Skin epidermis (tissue), 12 donors: ENCODE results near the gene TOMM20.
"Not testable (repeated sequence)": the region's sequence is repeated elsewhere in the genome, so short reads cannot be mapped to it uniquely, and the experiment has no call there.

ENCODE experiments used
- H3K27ac ChIP-seq, 21 experiments: fragments of 200-600 bp; sonication (generic) in 11 of 21; one replicate each; pipeline ENCODE4 v1.5.0; 2020; ENCODE audit warnings: mild to moderate bottlenecking in 3 of 21, inconsistent platforms in 2 of 21, moderate library complexity in 2 of 21
- H3K4me3 ChIP-seq, 7 experiments: fragments of 200-600 bp; sonication (generic) in 2 of 7; one replicate each; pipeline ENCODE4 v1.5.0; 2020; ENCODE audit warnings: inconsistent platforms in 2 of 7, mild to moderate bottlenecking in 2 of 7, moderate library complexity in 1 of 7

The TOMM20 gene

DNA sequence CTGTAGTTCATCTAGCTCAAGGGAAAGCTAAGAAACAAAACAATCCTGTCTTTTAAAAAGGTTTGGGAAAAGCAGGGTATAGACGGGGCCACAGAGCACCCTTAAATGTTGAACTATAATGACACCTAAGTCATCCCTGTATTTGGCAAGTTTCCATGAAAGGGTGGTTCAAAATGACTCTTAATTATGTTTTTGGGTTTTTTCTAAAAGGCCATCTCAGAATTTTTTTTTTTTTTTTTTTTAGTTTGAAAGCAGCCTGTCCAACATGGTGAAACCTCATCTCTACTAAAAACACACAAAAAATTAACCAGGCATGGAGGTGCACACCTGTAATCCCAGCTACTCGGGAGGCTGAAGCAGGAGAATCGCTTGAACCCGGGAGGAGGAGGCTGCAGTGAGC is 22.2 kb downstream of the TOMM20 start:
- no peak overlapping the region for H3K27ac ChIP-seq
- H3K4me3 ChIP-seq: no peak overlapping the region

- Histone ChIP-seq H3K27ac (peak overlapping the region in 3 of 21 experiments; percentile 14 to 42 (median 16)), H3K4me3 (no peak overlapping the region)
Measured at GRCh38 chr1:235105051-235106043, 23.3 kb downstream of the TOMM20 start.

DNA sequence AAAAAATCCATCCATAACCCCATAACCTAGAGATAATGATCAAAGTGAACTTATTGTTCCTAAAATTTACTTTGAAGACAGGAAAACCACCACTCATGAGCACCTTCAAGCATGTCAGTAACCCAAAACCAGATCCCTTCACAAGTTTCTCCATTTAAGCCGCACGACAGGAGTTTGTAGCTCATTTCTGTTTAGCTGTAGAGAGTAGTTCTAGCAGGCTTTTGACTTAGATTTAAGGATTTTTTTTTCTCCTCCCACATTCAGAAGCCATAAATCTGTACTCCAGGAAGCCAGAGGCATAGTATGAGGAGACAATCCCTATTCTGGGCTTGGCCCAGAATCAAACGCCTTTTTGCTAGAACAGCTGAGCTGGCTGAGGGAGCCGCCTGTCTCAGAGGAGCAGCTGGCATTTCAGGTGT is 25.6 kb downstream of the TOMM20 start:
- Histone ChIP-seq H3K27ac (peak overlapping the region in 1 of 21 experiments; percentile 47), H3K4me3 (no peak overlapping the region)

DNA sequence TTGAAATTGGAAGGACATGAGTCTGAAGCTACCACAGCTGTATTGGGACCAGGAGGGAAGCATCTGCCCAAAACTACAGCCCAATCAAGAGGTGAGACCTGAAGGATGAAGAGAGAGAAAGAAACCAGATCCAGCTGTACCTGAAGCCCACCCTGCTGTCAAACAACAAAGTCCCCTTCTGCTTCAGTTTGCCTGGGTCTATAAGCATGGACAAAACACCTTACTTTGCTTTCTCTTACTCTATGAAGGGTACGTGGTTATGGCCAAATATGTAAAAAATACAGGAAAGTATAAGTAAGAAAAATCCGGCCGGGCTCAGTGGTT is 26.4 kb downstream of the TOMM20 start:
- Histone ChIP-seq H3K27ac (no peak overlapping the region), H3K4me3 (no peak overlapping the region)

DNA sequence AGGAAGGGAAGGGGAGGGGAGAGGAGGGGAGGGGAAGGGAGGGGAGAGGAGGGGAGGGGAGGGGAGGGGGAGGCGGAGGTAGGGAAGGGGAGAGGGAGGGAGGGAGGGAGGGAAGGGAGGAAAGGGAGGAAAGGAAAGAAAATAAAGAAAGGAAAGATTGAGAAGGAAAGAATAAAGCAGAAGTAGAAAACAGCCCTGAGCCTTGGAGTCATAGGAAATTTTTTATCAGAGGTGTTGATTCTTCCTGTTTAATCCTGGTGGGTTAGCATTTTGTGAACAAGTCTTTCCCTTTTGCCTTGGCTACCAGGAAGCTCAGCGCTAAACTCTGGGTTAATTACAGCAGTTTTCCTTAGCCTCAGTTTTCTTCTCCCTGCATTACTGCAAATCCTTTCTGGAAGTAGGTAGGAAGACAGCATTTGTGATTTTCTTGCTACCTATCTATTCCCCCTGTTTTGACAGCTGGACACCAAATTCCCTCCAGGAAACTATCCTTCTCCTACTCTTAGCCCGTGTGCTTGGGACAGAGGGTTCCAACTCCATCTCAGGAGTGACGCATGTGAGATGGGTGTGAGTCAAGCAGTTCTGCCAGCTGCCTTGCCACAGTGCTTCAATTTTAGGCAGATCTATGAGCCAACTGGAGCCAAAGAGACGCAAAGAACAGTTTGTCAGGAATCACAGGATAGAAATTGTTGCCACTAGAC is 26.9 kb downstream of the TOMM20 start:
- no peak overlapping the region for H3K27ac ChIP-seq
- no peak overlapping the region for H3K4me3 ChIP-seq

GRCh38 chr1:235100194-235100772 is 28.4 kb downstream of the TOMM20 start:
- H3K4me3 ChIP-seq: no peak overlapping the region
- peak overlapping the region in 1 of 21 experiments; percentile 18 for H3K27ac ChIP-seq

DNA sequence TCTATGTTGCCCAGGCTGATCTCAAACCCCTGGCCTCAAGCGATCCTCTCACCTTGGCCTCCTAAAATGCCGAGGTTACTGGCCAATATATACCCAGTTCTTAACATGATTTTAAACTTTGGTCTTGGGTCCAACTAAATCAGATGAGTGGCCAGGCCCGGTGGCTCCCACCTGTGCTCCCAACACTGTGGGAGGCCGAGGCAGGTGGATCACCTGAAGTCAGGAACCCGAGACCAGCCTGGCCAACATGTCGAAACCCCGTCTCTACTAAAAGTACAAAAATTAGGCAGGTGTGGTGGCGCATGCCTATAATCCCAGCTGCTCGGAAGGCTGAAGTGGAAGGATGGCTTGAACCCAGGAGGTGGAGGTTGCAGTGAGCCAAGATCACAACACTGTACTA is 29.6 kb downstream of the TOMM20 start:
- H3K4me3 ChIP-seq: no peak overlapping the region
- no peak overlapping the region for H3K27ac ChIP-seq

DNA sequence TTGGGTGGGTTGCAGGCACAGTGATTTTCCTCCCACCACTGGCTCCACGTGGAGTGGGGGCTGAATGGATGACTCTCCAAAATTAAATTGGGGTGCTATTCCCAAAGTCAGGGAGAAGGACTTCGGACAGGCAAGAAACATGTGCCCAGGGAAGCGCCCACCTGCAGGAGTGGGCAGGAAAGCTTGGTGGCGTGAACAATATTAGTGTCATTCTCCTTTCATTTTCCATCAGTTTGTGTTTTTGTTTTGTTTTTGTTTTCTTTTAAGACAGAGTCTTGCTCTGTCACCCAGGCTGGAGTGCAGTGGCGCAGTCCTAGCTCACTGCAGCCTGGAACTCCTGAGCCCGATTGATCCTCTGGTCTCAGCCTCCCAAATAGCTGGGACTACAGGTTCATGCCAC is 30.1 kb downstream of the TOMM20 start:
- Histone ChIP-seq H3K27ac (no peak overlapping the region), H3K4me3 (no peak overlapping the region)

DNA sequence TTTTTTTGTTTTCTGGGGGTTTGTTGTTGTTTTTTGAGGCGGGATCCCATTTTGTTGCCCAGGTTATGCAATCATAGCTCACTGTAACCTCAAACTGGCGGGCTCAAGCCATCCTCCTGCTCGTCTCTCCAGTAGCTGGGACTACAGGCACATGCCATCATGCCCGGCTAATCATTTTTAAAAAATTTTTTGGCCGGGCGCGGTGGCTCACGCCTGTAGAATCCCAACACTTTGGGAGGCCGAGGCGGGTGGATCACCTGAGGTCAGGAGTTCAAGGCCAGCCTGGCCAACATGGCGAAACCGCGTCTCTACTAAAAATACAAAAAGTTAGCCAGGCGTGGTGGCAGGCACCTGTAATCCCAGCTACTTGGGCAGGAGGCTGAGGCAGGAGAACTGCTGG is 31.1 kb downstream of the TOMM20 start:
- H3K4me3 ChIP-seq, H3K27ac ChIP-seq: not testable (repeated sequence)

DNA sequence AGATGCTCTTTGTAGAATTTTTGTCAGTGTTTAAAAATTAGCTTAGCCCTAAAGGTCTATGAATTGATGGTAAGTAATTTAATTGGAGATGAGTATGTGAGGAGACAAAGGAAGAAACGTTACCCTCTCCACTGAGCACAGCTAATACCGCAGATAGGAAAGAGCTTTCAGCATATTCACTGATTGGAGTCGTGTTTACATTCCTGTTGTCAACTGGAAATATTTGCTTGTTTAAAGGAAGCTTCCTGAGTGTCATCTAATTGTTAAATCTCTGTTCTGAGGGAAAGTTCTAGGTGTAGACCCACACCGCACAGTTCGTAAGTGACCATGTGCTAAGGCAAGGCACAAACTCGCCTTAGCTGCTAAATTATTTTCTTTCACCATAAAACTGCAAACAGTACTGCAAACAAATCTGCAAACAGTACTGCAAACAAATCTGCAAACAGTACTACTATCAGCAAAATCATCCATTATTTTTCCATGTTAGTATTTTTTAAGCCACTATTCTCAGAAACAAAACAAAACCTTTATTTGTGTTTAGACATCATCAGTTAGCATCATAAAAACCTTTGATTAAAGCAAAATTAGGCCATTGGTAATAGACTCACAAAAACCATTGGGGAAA is 32.6 kb downstream of the TOMM20 start:
- H3K27ac ChIP-seq: no peak overlapping the region

DNA sequence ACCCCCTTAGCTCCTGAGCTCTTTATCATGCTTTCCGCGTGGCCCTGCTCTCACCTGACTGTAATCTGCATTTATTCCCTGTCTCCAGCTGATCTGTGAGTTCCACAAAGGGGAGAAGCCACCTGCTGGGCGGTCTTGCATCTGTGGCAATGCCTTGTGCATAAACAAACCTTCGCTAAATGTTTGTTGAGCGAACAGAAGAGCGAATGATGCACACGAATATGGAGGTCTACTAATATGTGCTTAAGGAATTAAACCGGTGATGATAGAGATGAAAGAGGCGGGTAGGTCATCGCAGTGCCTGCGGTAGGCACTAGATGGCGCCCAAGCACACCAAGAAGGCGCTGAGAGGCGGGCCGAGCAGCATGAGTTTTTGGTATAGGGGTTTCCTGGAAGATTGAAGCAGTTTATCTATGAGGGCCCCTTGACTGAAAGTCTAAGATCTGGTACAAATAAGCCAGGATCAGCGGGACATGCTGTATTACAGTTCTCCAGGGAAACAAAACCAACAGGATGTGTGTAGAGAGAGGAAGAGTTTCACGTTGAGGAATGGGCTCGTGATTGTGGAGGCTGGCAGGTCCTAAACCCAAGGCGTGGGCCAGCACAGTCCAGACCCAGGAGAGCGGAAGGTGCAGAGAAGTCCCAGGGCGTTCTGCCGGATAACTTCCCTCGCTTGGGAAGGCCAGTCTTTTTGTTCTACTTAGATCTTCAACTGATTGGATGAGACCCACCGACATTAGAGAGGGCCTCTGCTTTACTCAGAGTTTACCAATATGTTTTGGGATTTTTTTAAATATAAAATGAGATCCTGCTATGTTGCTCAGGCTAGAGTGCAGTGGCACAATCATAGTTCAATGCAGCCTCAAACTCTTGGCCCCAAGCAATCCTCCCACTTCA is 34.7 kb downstream of the TOMM20 start:
- H3K27ac ChIP-seq: no peak overlapping the region
- no peak overlapping the region for H3K4me3 ChIP-seq

More for the DNA sequence above, 32.6 kb downstream of the TOMM20 start:
- no peak overlapping the region for H3K4me3 ChIP-seq

- no peak overlapping the region for H3K4me3 ChIP-seq
Measured at GRCh38 chr1:235093013-235093695, 35.5 kb downstream of the TOMM20 start.

DNA sequence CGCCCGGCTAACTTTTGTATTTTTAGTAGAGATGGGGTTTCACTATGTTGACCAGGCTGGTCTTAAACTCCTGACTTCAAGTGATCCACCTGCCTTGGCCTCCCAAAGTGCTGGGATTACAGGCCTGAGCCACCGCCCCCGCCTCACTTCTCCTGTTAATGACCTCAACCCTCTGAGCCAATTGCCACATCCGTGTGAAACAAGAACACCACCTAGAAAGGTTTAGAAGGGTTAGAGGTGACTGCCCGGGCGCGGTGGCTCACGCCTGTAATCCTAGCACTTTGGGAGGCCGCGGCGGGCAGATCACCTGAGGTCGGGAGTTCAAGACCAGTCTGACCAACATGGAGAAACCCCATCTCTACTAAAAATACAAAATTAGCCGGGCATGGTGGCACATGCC is 36.2 kb downstream of the TOMM20 start:
- not testable (repeated sequence) for H3K27ac ChIP-seq, H3K4me3 ChIP-seq

More at GRCh38 chr1:235093013-235093695, 35.5 kb downstream of the TOMM20 start:
- no peak overlapping the region for H3K27ac ChIP-seq

- H3K4me3 ChIP-seq, H3K27ac ChIP-seq: not testable (repeated sequence)
Measured at GRCh38 chr1:235092045-235092406, 36.6 kb downstream of the TOMM20 start.

- H3K4me3 ChIP-seq: not testable (repeated sequence)
- H3K27ac ChIP-seq: peak overlapping the region in 2 of 21 experiments; percentile 2 to 58
Measured at GRCh38 chr1:235091319-235092044, 37.2 kb downstream of the TOMM20 start.

- H3K4me3 ChIP-seq: no peak overlapping the region
- peak overlapping the region in 4 of 21 experiments; percentile 2 to 58 (median 24) for H3K27ac ChIP-seq
Measured at GRCh38 chr1:235090406-235091069, 38.1 kb downstream of the TOMM20 start.

- Histone ChIP-seq H3K27ac (no peak overlapping the region), H3K4me3 (no peak overlapping the region)
Measured at GRCh38 chr1:235088907-235089306, 39.7 kb downstream of the TOMM20 start.
